Hippocampal formation (tissue), 2 donors: ENCODE data around the gene RRAD.

ENCODE experiments used
- DNase-seq, 2 donors: peaks; one replicate each; lab custom pipeline; 2025; lab: John Stamatoyannopoulos, UW

RRAD gene

GRCh38 chr16:66917741-66918140 is 7.6 kb downstream of the RRAD start:
- DNase-seq: no peak

- DNase-seq: no peak
Observed at GRCh38 chr16:66916518-66916917, 8.8 kb downstream of the RRAD start.

GRCh38 chr16:66915041-66915440 is 10.3 kb downstream of the RRAD start:
- DNase-seq: no peak

- DNase-seq: no peak
Observed at GRCh38 chr16:66914541-66914940, 10.8 kb downstream of the RRAD start.

GRCh38 chr16:66913711-66914110 is 11.6 kb downstream of the RRAD start:
- DNase-seq: no peak

- DNase-seq: no peak
Observed at GRCh38 chr16:66913081-66913480, 12.3 kb downstream of the RRAD start.

- DNase-seq: no peak
Observed at GRCh38 chr16:66911801-66912200, 13.5 kb downstream of the RRAD start.

GRCh38 chr16:66911112-66911511 is 14.2 kb downstream of the RRAD start:
- DNase-seq: no peak

GRCh38 chr16:66910175-66910940 is 15.0 kb downstream of the RRAD start:
- DNase-seq: no peak

GRCh38 chr16:66908762-66909559 is 16.4 kb downstream of the RRAD start:
- no peak for DNase-seq

GRCh38 chr16:66908116-66908515 is 17.2 kb downstream of the RRAD start:
- DNase-seq: no peak

- DNase-seq: no peak
Observed at GRCh38 chr16:66906916-66907836, 18.2 kb downstream of the RRAD start.

- DNase-seq: no peak
Observed at GRCh38 chr16:66905633-66906539, 19.4 kb downstream of the RRAD start.

- DNase-seq: no peak
Observed at GRCh38 chr16:66904846-66905632, 20.3 kb downstream of the RRAD start.

- no peak for DNase-seq
Observed at GRCh38 chr16:66904428-66904845, 20.9 kb downstream of the RRAD start.

GRCh38 chr16:66903544-66904427 is 21.5 kb downstream of the RRAD start:
- no peak for DNase-seq

- DNase-seq: no peak
Observed at GRCh38 chr16:66902648-66903543, 22.4 kb downstream of the RRAD start.

- no peak for DNase-seq
Observed at GRCh38 chr16:66901626-66902025, 23.7 kb downstream of the RRAD start.
